IPS-18a (cell line): Measurements from ENCODE around the gene GLI3.

ENCODE experiments used
- H3K27ac ChIP-seq: one replicate; pipeline ENCODE4 v1.5.1; 2013; ENCODE audit warnings: low read length
- H3K27me3 ChIP-seq: one replicate; pipeline ENCODE4 v1.6.1; 2013; ENCODE audit warnings: mild to moderate bottlenecking, low read length; ENCODE audit not compliant: control insufficient read depth, insufficient read depth
- H3K36me3 ChIP-seq: one replicate; pipeline ENCODE4 v1.6.1; 2013; ENCODE audit warnings: low read depth, low read length; ENCODE audit not compliant: control insufficient read depth
- H3K4me1 ChIP-seq: one replicate; pipeline ENCODE4 v1.6.1; 2013; ENCODE audit warnings: low read depth, low read length; ENCODE audit not compliant: control insufficient read depth
- H3K4me3 ChIP-seq: one replicate; pipeline ENCODE4 v1.5.1; 2013; ENCODE audit warnings: low read length
- H3K9ac ChIP-seq: one replicate; pipeline ENCODE4 v1.6.1; 2013; ENCODE audit warnings: mild to moderate bottlenecking, low read length, moderate library complexity
- H3K9me3 ChIP-seq: one replicate; pipeline ENCODE4 v1.6.1; 2013; ENCODE audit warnings: low read depth, low read length; ENCODE audit not compliant: control insufficient read depth

Gene GLI3

DNA sequence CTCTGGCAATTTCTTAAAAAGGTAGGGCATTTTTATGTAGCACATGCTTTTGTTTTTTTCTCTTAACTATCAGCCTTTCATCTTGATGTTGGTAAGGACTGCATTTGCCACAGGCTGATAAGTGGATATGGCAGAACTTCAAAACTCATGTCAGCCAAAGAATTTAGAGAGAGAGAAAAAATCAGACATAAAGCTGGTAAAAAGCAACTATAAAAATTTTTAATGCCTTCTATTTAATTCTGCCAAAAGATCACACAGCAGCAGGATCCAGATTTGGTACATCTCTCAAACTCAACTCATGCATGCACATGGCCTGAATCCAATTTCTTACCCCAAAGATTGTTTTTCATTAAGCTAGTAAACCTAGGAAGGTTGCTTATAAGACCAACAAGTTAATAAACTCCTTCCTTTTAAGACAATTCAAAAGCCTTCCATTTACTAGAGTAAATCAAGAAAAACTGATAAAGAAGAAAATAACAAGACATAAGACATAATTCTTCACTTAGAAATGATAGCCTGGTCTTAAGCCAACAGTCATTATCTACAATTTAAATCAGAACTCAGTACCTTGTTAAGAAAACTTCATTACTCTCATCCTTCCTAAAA lies 69.3 kb downstream of the GLI3 start:
- Histone ChIP-seq H3K9me3 (no peaks in the 10 kb centered on the region), H3K4me3 (no peak overlapping the region), H3K36me3 (no peaks in the 10 kb centered on the region), H3K9ac (no peak overlapping the region), H3K27ac (no peak overlapping the region), H3K4me1 (no peaks in the 10 kb centered on the region), H3K27me3 (no peaks in the 10 kb centered on the region)

DNA sequence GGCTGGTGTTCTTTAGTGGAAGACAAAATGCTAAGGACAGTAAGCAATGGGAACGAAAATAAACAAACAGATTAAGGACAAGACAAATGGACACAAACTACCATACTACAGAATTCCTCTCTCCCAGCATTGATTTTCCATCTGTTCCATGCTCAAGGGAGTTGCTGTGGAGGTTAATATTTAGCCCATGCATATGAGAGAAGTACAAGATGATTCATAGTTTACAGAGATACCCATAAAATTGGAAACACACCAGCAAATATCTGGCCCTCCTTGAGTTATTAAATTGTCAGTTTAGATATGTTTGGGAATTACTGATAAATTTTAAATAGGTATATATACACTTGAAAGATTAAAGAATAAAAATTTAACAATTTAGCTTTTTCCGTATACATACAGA lies 69.8 kb downstream of the GLI3 start:
- H3K9ac ChIP-seq, result no peak overlapping the region
- H3K36me3 ChIP-seq, result no peaks in the 10 kb centered on the region
- no peaks in the 10 kb centered on the region for H3K9me3 ChIP-seq
- H3K27me3 ChIP-seq, result no peaks in the 10 kb centered on the region
- H3K4me3 ChIP-seq, result no peak overlapping the region
- no peak overlapping the region for H3K27ac ChIP-seq
- H3K4me1 ChIP-seq, result peaks cover 4% of the 10 kb centered on the region

DNA sequence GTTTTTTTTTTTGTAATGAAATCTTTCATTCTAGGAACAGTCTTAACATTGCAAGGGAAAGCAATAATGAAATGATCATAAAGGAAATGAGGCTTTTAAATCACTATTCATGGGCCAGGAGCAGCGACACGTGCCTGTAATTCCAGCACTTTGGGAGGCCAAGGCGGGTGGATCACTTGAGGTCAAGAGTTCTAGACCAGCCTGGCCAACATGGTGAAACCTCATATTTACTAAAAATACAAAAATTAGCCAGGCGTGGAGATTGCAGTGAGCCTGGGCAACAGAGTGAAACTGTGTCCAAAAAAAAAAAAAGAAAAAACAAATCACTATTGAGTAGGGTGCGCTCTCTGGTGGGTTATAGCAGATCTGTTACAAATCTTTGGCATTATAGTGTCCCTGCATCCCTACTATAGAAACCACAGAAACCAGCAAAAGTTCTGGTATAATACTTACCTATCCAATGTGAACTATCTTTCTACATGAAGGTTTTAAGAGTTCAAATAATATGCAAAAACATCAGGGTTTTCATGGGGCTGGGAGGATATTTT lies 72.1 kb downstream of the GLI3 start:
- no peak overlapping the region for H3K27ac ChIP-seq
- H3K4me3 ChIP-seq, result no peak overlapping the region
- H3K27me3 ChIP-seq, result no peaks in the 10 kb centered on the region
- no peak overlapping the region for H3K9ac ChIP-seq
- no peaks in the 10 kb centered on the region for H3K36me3 ChIP-seq
- H3K9me3 ChIP-seq, result no peaks in the 10 kb centered on the region
- H3K4me1 ChIP-seq, result peaks cover 9% of the 10 kb centered on the region

DNA sequence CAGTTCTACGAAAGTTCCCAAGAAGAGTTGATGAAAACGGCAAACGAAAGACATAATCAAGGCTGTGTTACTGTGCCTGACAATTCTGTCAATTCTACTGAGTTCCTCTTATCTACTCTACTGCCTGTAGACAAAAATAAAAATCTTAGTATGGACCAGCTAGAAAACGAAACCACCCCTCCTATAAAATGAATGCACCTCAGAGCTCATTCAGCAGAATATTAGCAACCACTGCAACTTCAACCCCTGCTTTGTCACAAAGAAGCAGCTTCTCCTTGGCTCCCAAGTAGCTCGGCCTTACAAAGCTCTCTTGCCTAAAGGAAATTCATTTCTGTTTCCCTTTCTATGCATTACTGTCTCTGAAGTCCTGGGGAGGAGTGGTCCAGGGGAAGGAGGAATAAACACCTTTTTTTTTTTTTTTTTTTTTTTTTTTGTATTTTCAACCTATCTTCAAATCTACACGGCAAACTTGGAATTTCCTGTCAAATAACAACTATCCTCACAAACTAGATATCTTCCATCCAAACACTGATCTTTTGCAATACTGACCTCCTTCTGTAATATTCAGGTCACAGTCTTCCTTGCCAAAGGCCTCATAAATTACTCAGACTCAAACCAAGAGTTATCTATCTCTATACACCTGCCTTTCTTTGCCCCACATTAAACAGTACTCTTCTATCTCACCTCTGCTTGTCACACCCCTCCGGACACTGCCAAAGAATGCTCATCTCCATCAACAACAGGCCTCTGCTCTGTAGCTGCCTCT lies 74.3 kb downstream of the GLI3 start:
- H3K9ac ChIP-seq, result no peak overlapping the region
- H3K36me3 ChIP-seq, result no peaks in the 10 kb centered on the region
- no peak overlapping the region for H3K27ac ChIP-seq
- H3K4me1 ChIP-seq, result peaks cover 9% of the 10 kb centered on the region
- H3K27me3 ChIP-seq, result no peaks in the 10 kb centered on the region
- H3K4me3 ChIP-seq, result no peak overlapping the region
- no peaks in the 10 kb centered on the region for H3K9me3 ChIP-seq

DNA sequence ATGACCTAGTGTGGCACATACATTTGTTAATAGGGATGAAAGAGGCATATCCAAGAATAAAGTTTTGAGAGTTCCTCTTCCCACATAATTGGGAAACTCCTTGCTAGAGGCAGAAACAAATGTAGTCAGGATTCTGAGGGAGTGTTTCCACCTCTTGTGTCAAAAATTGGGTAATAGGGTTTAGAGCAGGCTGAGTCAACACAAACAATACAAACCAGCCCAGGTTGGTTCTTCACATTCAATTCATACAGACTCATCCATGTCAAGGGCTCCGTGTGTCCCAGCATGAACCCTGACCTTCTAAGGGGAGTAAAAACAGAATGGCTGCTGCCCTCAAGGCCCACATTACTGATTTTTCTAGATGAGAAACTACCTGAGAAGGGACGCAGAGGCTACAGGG lies 75.3 kb downstream of the GLI3 start:
- H3K4me1 ChIP-seq, result peaks cover 13% of the 10 kb centered on the region
- no peaks in the 10 kb centered on the region for H3K9me3 ChIP-seq
- H3K9ac ChIP-seq, result no peak overlapping the region
- H3K27ac ChIP-seq, result no peak overlapping the region
- H3K36me3 ChIP-seq, result no peaks in the 10 kb centered on the region
- no peak overlapping the region for H3K4me3 ChIP-seq
- no peaks in the 10 kb centered on the region for H3K27me3 ChIP-seq

DNA sequence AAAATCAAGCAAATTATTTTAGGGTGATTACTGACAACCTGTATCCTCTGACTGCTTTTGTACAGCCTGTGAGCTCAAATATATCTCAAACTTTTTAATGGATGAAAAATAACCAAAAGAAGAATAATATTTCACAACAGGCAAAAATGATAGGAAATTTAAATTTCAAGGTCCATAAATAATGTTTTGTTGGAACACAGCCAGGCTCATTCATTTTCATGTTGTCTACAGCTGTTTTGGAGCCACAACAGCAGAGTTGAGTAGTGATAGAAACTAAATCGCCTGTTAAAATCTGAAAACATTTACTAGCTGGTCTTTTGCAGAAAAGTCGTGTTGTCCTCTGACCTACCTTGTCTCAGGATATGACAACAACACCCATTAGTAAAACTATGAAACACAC lies 75.9 kb downstream of the GLI3 start:
- no peak overlapping the region for H3K27ac ChIP-seq

DNA sequence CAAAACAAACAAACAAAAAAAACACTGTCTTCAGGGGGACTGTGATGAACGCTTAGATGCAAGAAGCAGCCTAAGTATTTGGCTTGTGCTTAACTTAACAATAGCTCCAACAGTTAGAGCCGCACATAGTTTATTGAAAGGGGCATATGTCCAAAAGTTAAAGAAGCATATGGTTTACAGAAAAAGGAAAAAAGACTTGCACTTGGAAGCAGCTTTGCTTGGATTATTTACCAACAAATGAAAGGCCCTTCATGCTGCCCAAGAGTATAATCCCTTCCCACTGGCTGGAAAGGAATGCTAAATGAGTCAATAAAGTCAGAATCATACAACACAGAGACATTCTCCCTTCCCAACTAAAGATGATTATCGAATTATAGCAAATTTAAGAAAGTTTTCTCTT lies 77.9 kb downstream of the GLI3 start:
- Histone ChIP-seq H3K4me3 (no peak overlapping the region), H3K27me3 (no peaks in the 10 kb centered on the region), H3K27ac (no peak overlapping the region), H3K4me1 (peaks cover 15% of the 10 kb centered on the region), H3K36me3 (no peaks in the 10 kb centered on the region), H3K9ac (no peak overlapping the region), H3K9me3 (no peaks in the 10 kb centered on the region)

More for the DNA sequence above, 75.9 kb downstream of the GLI3 start:
- Histone ChIP-seq H3K4me1 (peaks cover 15% of the 10 kb centered on the region), H3K9me3 (no peaks in the 10 kb centered on the region), H3K27me3 (no peaks in the 10 kb centered on the region), H3K9ac (no peak overlapping the region), H3K36me3 (no peaks in the 10 kb centered on the region), H3K4me3 (no peak overlapping the region)

DNA sequence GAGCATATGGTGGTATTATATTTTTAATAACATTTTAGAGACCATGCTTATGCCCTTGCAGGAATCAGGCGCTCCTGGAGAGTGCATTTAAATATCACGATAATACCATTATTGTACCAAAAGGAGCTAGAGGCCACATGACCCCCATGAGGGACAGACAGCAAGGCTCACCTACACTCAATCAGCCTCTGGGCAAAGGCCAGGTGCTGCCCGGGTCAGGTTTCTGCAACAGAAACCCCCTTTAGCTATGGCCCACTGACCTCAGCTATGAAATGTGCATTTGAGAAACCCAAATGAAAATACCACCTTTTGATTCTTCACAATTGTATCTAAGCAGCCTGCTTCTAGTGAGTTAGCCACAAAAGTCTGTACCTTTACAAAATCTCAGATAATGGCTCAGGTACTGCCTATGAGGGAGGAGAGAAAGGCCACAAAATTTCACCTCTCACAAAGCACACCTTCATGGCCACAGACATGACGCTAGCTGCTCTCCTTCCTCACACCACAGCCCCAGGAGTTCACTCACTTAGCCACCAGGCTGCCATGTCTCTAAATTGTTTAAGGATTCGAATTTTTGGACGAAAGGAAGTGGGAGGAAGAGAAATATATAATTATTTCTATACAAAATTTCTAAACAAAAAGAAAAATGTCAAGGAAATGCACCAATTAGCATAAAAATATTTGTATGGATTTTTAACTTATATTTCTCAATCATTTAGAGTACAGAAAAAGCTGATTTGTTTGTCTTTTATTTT lies 79.9 kb downstream of the GLI3 start:
- H3K27me3 ChIP-seq, result no peaks in the 10 kb centered on the region
- H3K27ac ChIP-seq, result no peak overlapping the region
- H3K4me3 ChIP-seq, result no peak overlapping the region
- H3K9me3 ChIP-seq, result no peaks in the 10 kb centered on the region
- peaks cover 23% of the 10 kb centered on the region for H3K4me1 ChIP-seq
- no peaks in the 10 kb centered on the region for H3K36me3 ChIP-seq
- H3K9ac ChIP-seq, result no peak overlapping the region

DNA sequence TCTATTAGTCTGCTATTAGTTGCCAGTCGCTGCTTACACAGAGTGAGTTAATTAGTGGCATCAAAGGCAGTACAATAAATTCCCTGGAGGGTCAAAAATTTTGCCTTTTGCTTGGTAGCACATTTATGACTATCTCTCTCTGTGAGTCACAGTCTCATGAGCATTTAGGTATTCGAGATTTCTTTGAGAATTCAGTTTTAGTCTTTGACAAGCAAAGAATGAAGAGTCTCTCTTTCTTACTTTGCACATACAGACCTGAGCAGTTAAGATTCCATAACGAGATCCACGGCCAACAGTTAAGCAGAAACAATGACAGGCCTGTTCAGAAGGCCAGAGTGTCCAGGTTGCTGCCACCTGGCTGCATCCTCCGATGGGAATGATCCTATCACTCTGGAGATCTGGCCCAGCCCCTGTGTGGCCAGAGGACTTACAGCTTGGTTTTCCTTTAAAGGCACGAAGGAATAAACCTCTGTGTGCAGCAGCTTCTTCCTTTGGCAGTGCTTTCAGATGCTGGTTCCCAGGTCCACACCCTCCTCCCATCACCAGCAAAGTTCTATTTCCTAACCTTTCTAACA lies 80.6 kb downstream of the GLI3 start:
- Histone ChIP-seq H3K9me3 (no peaks in the 10 kb centered on the region), H3K9ac (no peak overlapping the region), H3K4me1 (peaks cover 26% of the 10 kb centered on the region), H3K27me3 (no peaks in the 10 kb centered on the region), H3K36me3 (no peaks in the 10 kb centered on the region), H3K27ac (no peak overlapping the region), H3K4me3 (no peak overlapping the region)

DNA sequence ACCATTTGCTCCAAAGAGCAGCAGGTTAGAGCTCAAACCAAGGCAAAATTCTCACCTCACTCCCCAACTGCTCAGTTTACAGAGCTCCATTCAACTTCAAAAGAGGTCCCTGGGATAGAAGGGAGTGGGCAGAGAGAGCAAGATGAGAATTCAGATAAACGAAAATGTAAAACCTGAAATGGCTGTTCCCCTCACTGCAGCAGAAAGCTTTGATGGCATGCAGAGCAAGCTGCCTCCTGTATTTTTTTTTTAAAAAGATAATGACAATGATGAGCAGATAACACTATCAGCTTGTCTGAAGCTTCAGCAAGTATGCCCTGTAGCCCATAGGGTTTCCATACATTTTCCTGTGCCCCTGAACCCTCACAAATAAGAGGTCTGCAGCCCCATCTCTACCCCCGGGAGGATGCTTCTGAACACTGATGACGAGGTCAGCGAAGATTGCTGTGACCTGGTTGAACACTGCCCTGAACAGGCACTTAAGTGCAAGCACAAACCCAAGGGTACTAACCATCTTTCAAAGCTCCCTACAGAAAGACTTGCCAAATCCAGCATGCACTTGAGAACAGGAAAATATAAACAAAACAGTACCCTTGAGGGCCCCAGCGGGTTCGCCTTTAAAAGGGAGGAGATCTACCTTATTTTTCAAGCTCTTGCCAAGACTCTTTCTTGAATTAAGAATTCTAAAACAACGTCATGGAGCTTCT lies 81.3 kb downstream of the GLI3 start:
- Histone ChIP-seq H3K4me1 (peaks cover 32% of the 10 kb centered on the region), H3K9ac (no peak overlapping the region), H3K27ac (no peak overlapping the region), H3K9me3 (no peaks in the 10 kb centered on the region), H3K36me3 (no peaks in the 10 kb centered on the region), H3K4me3 (no peak overlapping the region), H3K27me3 (no peaks in the 10 kb centered on the region)

DNA sequence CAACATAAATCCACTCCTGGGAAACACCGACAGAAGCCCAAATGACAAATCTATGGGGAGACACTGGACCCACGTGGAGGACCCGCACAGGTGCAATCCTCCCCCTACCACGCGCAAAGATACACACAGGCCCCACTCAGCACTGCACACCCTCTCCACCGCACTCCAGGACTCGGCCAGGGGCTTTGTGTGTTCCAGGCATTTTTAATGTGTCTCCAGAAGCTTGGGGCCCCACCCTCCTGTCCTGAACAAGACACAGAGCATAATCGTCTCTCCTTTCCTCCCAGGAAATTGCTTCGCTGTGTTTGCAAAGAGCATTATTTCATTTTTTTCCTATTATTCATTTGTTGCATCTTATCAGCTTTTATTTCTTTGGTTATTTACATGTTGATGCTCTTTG lies 82.8 kb downstream of the GLI3 start:
- Histone ChIP-seq H3K9me3 (no peaks in the 10 kb centered on the region), H3K9ac (no peak overlapping the region), H3K27me3 (no peaks in the 10 kb centered on the region), H3K27ac (no peak overlapping the region), H3K36me3 (no peaks in the 10 kb centered on the region), H3K4me3 (no peak overlapping the region), H3K4me1 (peaks cover 39% of the 10 kb centered on the region)
